HepG2 (cell line): ENCODE data around the gene UHMK1. TPM values are rescaled to one million over a fixed set of nuclear protein-coding genes. Genes with fewer than 3 reads are reported as not detected.

ENCODE experiments used
- ATAC-seq: fragments of 200-7000 bp; cut with Tn5 transposase; 3 replicates; pipeline ENCODE4 v1.9.1; 2020; ENCODE audit warnings: mild to moderate bottlenecking, moderate library complexity
- BruUV-seq: library from RNA; stranded (reverse); fragments of 400-500 nt; replicated peaks from 2 replicates; lab custom pipeline; 2021; lab: Mats Ljungman, UMichigan
- CTCF ChIA-PET: fragments of 300-600 bp; formaldehyde crosslinking; extraction: SDS; loops from one replicate; lab custom pipeline; 2021; ENCODE audit warnings: low total read pairs, inconsistent platforms, low intra/inter-chr PET ratio; lab: Yijun Ruan, JAX
- POLR2A ChIA-PET: fragments of 350-600 bp; sonication (Branson Sonifier 250); formaldehyde crosslinking; loops from one replicate; lab custom pipeline; 2020; ENCODE audit warnings: antibody characterized with exemption, inconsistent platforms; lab: Yijun Ruan, JAX
- DNase-seq: peaks from one replicate; pipeline ENCODE4 v3.0.0-alpha.2; 2015; ENCODE audit warnings: low spot score
- FAIRE-seq: peaks from 3 replicates; lab custom pipeline; 2011; peaks lifted over from hg19 to GRCh38; lab: Jason Lieb, UNC
- H2AFZ ChIP-seq: one replicate; pipeline ENCODE4 v1.6.1; 2011; ENCODE audit warnings: low read length, inconsistent platforms
- H3K27ac ChIP-seq: fragments of 300-600 bp; 3 replicates; pipeline ENCODE4 v1.8.0; 2011; ENCODE audit warnings: mixed run types, mild to moderate bottlenecking, mixed read lengths, low read length, inconsistent platforms; ENCODE audit not compliant: insufficient read depth; ENCODE audit errors: extremely low read length
- H3K27me3 ChIP-seq, 2 experiments: fragments of 200-600 bp in 1 of 2; 2 replicates in 1 of 2; 3 replicates in 1 of 2; pipeline versions ENCODE4 v1.6.0 to v1.8.0; 2011; ENCODE audit warnings: low read length in 2 of 2, mild to moderate bottlenecking in 2 of 2, moderate library complexity in 2 of 2, inconsistent platforms in 1 of 2; ENCODE audit not compliant: insufficient read depth in 2 of 2, control insufficient read depth in 1 of 2
- H3K36me3 ChIP-seq, 2 experiments: fragments of 200-600 bp in 1 of 2; replicated peaks in 1 of 2; 2 replicates in 1 of 2; 3 replicates in 1 of 2; pipeline versions ENCODE4 v1.5.1 to v1.8.0; 2011; ENCODE audit warnings: low read length in 2 of 2, inconsistent platforms in 1 of 2; ENCODE audit not compliant: insufficient read depth in 2 of 2, control insufficient read depth in 1 of 2
- H3K4me1 ChIP-seq: 2 replicates; pipeline ENCODE4 v1.5.1; 2012; ENCODE audit warnings: low read length, inconsistent platforms; ENCODE audit not compliant: insufficient read depth
- H3K4me2 ChIP-seq: 2 replicates; pipeline ENCODE4 v1.6.0; 2011; ENCODE audit warnings: low read depth, low read length, inconsistent platforms
- H3K4me3 ChIP-seq, 3 experiments: fragments of 200-600 bp in 1 of 3; sonication (generic), shearing (Covaris generic) in 1 of 3; replicated peaks in 1 of 3; 2 replicates each; pipeline ENCODE4 v1.5.1; 2011 to 2016; ENCODE audit warnings: low read length in 3 of 3, inconsistent platforms in 2 of 3, low read depth in 2 of 3, mild to moderate bottlenecking in 2 of 3, control low read depth in 1 of 3, mixed read lengths in 1 of 3; ENCODE audit not compliant: insufficient read depth in 1 of 3
- H3K79me2 ChIP-seq: one replicate; pipeline ENCODE4 v1.6.1; 2011; ENCODE audit warnings: low read length, inconsistent platforms; ENCODE audit not compliant: insufficient read depth
- H3K9ac ChIP-seq: 2 replicates; pipeline ENCODE4 v1.6.0; 2011; ENCODE audit warnings: mild to moderate bottlenecking, low read depth, low read length, inconsistent platforms; ENCODE audit not compliant: insufficient read depth
- H3K9me3 ChIP-seq: 2 replicates; pipeline ENCODE4 v1.5.1; 2012; ENCODE audit warnings: mild to moderate bottlenecking, low read length
- H4K20me1 ChIP-seq: 2 replicates; pipeline ENCODE4 v1.6.0; 2011; ENCODE audit warnings: inconsistent platforms, mild to moderate bottlenecking, low read length, moderate library complexity; ENCODE audit not compliant: insufficient read depth
- AGO2 ChIP-seq: fragments of 200-400 bp; formaldehyde crosslinking; optimal IDR thresholded peaks from 2 replicates; pipeline ENCODE3; 2017; ENCODE audit warnings: mild to moderate bottlenecking, low read depth, low read length, moderate library complexity
- CEBPZ ChIP-seq: IDR thresholded peaks from 2 replicates; pipeline ENCODE4 v1.6.1; 2012; ENCODE audit warnings: low read length, improper control_type of control experiment
- FOXM1 ChIP-seq: sonication (generic); formaldehyde crosslinking; IDR thresholded peaks from 2 replicates; pipeline ENCODE4 v1.5.0; 2020; ENCODE audit warnings: missing genetic modification reagents
- HOXA3 ChIP-seq: sonication (generic); formaldehyde crosslinking; IDR thresholded peaks from 2 replicates; pipeline ENCODE4 v1.5.0; 2020; ENCODE audit warnings: missing genetic modification reagents
- HOXA9 ChIP-seq: sonication (generic); formaldehyde crosslinking; IDR thresholded peaks from 2 replicates; pipeline ENCODE4 v1.8.1; 2022; ENCODE audit warnings: missing genetic modification reagents, mild to moderate bottlenecking, moderate library complexity, borderline replicate concordance
- IRX3 ChIP-seq: sonication (generic); formaldehyde crosslinking; IDR thresholded peaks from 2 replicates; pipeline ENCODE4 v1.8.1; 2023; ENCODE audit warnings: mild to moderate bottlenecking, low read depth, missing genetic modification reagents, borderline replicate concordance
- KAT7 ChIP-seq: IDR thresholded peaks from 2 replicates; pipeline ENCODE4 v1.6.1; 2018; ENCODE audit warnings: borderline replicate concordance, missing compliant biosample characterization
- MBD4 ChIP-seq: IDR thresholded peaks from 2 replicates; pipeline ENCODE4 v1.6.1; 2012; ENCODE audit warnings: low read length, inconsistent platforms, borderline replicate concordance
- MBNL3 ChIP-seq: fragments of 250-450 bp; sonication (Bioruptor Pico); conservative IDR thresholded peaks from 2 replicates; pipeline ENCODE4 v1.8.0; 2022; ENCODE audit warnings: mild to moderate bottlenecking, inconsistent platforms
- MEF2D ChIP-seq: sonication (generic); formaldehyde crosslinking; IDR thresholded peaks from 2 replicates; pipeline ENCODE4 v1.5.1; 2020; ENCODE audit warnings: mild to moderate bottlenecking, missing genetic modification reagents
- MEIS2 ChIP-seq: sonication (generic); formaldehyde crosslinking; IDR thresholded peaks from 2 replicates; pipeline ENCODE4 v1.9.0; 2021; ENCODE audit warnings: mild to moderate bottlenecking, missing genetic modification reagents
- PCBP1 ChIP-seq: fragments of 200-400 bp; formaldehyde crosslinking; IDR thresholded peaks from 2 replicates; pipeline ENCODE4 v1.6.1; 2017; ENCODE audit warnings: mild to moderate bottlenecking, low read depth, low read length, borderline replicate concordance
- PHF20 ChIP-seq: sonication (generic); formaldehyde crosslinking; IDR thresholded peaks from 2 replicates; pipeline ENCODE4 v1.5.0; 2020; ENCODE audit warnings: mild to moderate bottlenecking, missing genetic modification reagents
- SNRNP70 ChIP-seq: fragments of 200-400 bp; formaldehyde crosslinking; IDR thresholded peaks from 2 replicates; pipeline ENCODE4 v1.6.1; 2017; ENCODE audit warnings: mild to moderate bottlenecking, low read depth, low read length, moderate library complexity
- TBP ChIP-seq: sonication (generic); formaldehyde crosslinking; IDR thresholded peaks from 2 replicates; pipeline ENCODE4 v1.5.0; 2020; ENCODE audit warnings: missing genetic modification reagents
- ZNF24 ChIP-seq: fragments of 450-650 bp; IDR thresholded peaks from 2 replicates; pipeline ENCODE4 v1.6.1; 2017; ENCODE audit warnings: antibody characterized with exemption, mild to moderate bottlenecking
- ZNF562 ChIP-seq: sonication (generic); formaldehyde crosslinking; IDR thresholded peaks from 2 replicates; pipeline ENCODE4 v1.8.0; 2022; ENCODE audit warnings: missing genetic modification reagents, borderline replicate concordance
- ZNF572 ChIP-seq: sonication (generic); formaldehyde crosslinking; IDR thresholded peaks from 2 replicates; pipeline ENCODE4 v1.5.1; 2020; ENCODE audit warnings: mild to moderate bottlenecking, missing genetic modification reagents
- ZNF614 ChIP-seq: IDR thresholded peaks from 2 replicates; pipeline ENCODE4 v1.6.1; 2018; ENCODE audit warnings: missing biosample characterization, missing genetic modification reagents, inconsistent platforms, borderline replicate concordance
- WGBS: methylation state at CpG from one replicate; pipeline ENCODE4 v1.1.6; 2017; ENCODE audit warnings: low lambda C conversion rate; 5-methylcytosine and 5-hydroxymethylcytosine counted together
- in situ Hi-C: cut with HindIII; loops from 2 replicates; pipeline ENCODE4 v1.10.0; 2017; ENCODE audit warnings: low pct_unique_long_range_greater_than_20kb; ENCODE audit not compliant: extremely low pct_ligation_motif_present
- intact Hi-C: fragments of 100-400 bp; cut with micrococcal nuclease; formaldehyde crosslinking; loops from one replicate; pipeline ENCODE4 v1.10.0; 2022; ENCODE audit not compliant: unreplicated experiment
- polyA plus RNA-seq, 8 experiments: library from polyadenylated mRNA; depleted of rRNA in 3 of 8; stranded (reverse) in 7 of 8; unstranded in 1 of 8; fragments of >200 nt; fragmentation: Illumina TruSeq in 4 of 8; extraction: Trizol in 4 of 8; gene quantifications; 2 replicates each; pipeline versions ENCODE4 v1.2.1 to v1.2.3, GENCODE V29; 2011 to 2016; ENCODE audit warnings: low read depth in 4 of 8, missing spikeins in 1 of 8, mixed read lengths in 1 of 8; ENCODE audit not compliant: insufficient read depth in 1 of 8
- total RNA-seq, 5 experiments: library from RNA; depleted of rRNA; stranded (reverse); fragments of >200 nt; fragmentation: Illumina TruSeq; extraction: Trizol; gene quantifications; 2 replicates each; pipeline ENCODE4 v1.2.3, GENCODE V29; 2016; ENCODE audit warnings: low read depth in 1 of 5

The UHMK1 gene
- total and polyA plus RNA-seq, 2 of the 13 experiments (the other 11 are each of a cell fraction or from before 2014, with no cell fraction given) = 12.9 to 20.0 TPM

GRCh38 chr1:162530307-162530987 lies 32.8 kb downstream of the UHMK1 start:
- H3K36me3 ChIP-seq = peaks cover 0 to 12% of the 10 kb centered on the region in 2 experiments; a peak in 1 of 5 replicates

More at GRCh38 chr1:162530307-162530987, 32.8 kb downstream of the UHMK1 start:
- ATAC-seq = no peak
- WGBS = 91% methylated on average over 7 of the region's 7 CpGs
- no peak for FAIRE-seq
- no peaks in the 10 kb centered on the region for H3K79me2 ChIP-seq
- POLR2A ChIA-PET = no interaction called here
- CTCF ChIA-PET = no interaction called here
- TF ChIP-seq TBP (CRISPR knock-in tag) = no peak
- no peak for TF ChIP-seq PHF20 (CRISPR knock-in tag)
- TF ChIP-seq HOXA9 = no peak
- no peak for TF ChIP-seq MBNL3
- no peak for TF ChIP-seq KAT7 (CRISPR knock-in tag)
- no peak for TF ChIP-seq IRX3
- TF ChIP-seq SNRNP70 = no peak
- TF ChIP-seq FOXM1 (CRISPR knock-in tag) = no peak
- no peak for TF ChIP-seq ZNF614 (CRISPR knock-in tag)
- TF ChIP-seq AGO2 = no peak
- TF ChIP-seq CEBPZ = no peak
- TF ChIP-seq MEIS2 (CRISPR knock-in tag) = no peak
- no peak for TF ChIP-seq MBD4
- no peak for TF ChIP-seq ZNF572 (CRISPR knock-in tag)
- TF ChIP-seq ZNF562 (CRISPR knock-in tag) = no peak
- no peak for TF ChIP-seq HOXA3 (CRISPR knock-in tag)
- no peak for TF ChIP-seq MEF2D (CRISPR knock-in tag)
- TF ChIP-seq PCBP1 = no peak
- no peak for TF ChIP-seq ZNF24
- H3K4me2 ChIP-seq = no peak overlapping the region
- H2AFZ ChIP-seq = no peak overlapping the region
- no peak overlapping the region for H3K4me3 ChIP-seq
- H3K27ac ChIP-seq = no peak overlapping the region
- H3K9ac ChIP-seq = no peak overlapping the region
- no peaks in the 10 kb centered on the region for H3K9me3 ChIP-seq
- no peak for DNase-seq
- intact Hi-C loops = no loop called here
- in situ Hi-C loops = no loop called here
- H3K4me1 ChIP-seq = no peaks in the 10 kb centered on the region
- no peaks in the 10 kb centered on the region for H3K27me3 ChIP-seq
- H4K20me1 ChIP-seq = no peaks in the 10 kb centered on the region; the same call in 1 of the 2 replicates
- BruUV-seq = no TSS peak
